Measurements from ENCODE around the gene DSCAML1. TPM values are rescaled to one million over a fixed set of nuclear protein-coding genes. Genes with fewer than 3 reads are reported as not detected.

DSCAML1 gene
- total RNA-seq, 2 donors from 2014 or later = 0.67 to 1.3 TPM

DNA sequence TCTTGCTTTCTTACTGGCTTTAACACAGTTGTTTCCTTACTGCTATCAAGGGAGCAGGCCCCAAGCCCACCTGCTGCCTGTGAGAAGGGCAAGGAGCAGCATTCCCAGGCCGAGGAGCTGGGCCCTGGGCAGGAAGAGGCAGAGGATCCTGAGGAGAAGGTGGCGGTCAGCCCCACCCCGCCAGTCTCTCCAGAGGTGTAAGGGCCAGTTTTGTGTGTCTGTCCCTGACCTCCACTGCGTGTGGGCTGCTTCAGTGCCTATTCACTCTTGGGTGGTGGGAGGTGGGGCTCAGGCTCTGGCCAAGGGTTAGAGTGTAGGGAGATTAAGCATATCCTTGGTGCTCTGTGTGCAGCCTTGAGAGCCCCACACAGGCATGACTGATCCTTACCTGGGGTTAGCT lies 414.3 kb downstream of the DSCAML1 start:
- Histone ChIP-seq H3K36me3 (peaks cover 41% of the 10 kb centered on the region), H3K27me3 (no peaks in the 10 kb centered on the region), H3K9me3 (no peaks in the 10 kb centered on the region), H3K27ac (no peak overlapping the region), H3K4me1 (peaks cover 0 to 9% of the 10 kb centered on the region in 2 donors), H3K4me3 (no peak overlapping the region)
- no peak for DNase-seq (ENCODE audit: low spot score)
- TF ChIP-seq, protein P1, sequence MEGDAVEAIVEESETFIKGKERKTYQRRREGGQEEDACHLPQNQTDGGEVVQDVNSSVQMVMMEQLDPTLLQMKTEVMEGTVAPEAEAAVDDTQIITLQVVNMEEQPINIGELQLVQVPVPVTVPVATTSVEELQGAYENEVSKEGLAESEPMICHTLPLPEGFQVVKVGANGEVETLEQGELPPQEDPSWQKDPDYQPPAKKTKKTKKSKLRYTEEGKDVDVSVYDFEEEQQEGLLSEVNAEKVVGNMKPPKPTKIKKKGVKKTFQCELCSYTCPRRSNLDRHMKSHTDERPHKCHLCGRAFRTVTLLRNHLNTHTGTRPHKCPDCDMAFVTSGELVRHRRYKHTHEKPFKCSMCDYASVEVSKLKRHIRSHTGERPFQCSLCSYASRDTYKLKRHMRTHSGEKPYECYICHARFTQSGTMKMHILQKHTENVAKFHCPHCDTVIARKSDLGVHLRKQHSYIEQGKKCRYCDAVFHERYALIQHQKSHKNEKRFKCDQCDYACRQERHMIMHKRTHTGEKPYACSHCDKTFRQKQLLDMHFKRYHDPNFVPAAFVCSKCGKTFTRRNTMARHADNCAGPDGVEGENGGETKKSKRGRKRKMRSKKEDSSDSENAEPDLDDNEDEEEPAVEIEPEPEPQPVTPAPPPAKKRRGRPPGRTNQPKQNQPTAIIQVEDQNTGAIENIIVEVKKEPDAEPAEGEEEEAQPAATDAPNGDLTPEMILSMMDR (IDR thresholded peaks at IDR 0.05) = no peak

DNA sequence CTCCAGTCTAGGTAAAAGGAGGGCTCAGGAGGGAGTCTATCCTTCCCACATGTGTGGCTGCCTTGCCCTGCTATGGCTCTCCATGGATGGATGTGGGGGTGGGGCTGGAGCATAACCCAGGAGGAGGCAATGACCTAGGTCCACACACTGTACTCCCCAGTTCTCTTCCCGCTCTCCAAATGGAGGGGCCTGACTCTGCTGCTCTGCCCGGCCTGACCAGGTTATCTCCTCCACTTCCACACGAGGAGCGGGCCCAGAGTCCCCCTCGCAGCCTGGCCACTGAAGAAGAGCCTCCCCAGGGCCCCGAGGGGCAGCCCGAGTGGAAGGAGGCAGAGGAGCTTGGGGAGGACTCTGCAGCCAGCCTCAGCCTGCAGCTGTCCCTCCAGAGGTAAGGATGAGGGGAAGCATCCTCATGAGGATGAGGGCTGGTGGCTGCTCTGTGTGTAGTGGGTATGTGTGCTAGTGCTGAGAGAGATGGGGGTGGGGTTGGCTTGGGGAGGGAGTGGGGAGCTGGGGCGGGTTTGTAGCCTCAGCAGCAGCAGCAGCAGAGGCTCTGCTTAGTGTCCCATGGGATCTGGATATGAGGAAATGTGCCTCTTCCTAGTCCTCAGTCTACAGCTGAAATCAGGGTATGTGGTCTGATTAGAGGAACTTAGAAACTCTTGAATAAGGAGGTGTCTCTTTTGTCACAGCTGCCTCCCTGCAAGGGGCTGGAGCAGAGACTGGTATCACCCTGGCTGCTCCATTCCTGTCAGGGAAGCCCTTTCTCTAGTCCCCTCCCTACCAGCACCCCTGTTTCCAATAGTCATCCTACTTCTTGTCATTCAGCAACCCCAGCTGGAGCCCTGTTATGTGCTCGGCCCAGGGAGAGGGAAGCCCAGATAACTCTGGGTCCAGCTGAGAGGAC lies 415.3 kb downstream of the DSCAML1 start:
- Histone ChIP-seq H3K27ac (no peak overlapping the region), H3K27me3 (no peaks in the 10 kb centered on the region), H3K36me3 (peaks cover 31% of the 10 kb centered on the region), H3K9me3 (no peaks in the 10 kb centered on the region), H3K4me1 (peaks cover 0 to 9% of the 10 kb centered on the region in 2 donors), H3K4me3 (no peak overlapping the region)
- DNase-seq (ENCODE audit: low spot score) = no peak
- TF ChIP-seq, protein P1 (IDR thresholded peaks at IDR 0.05) = no peak

DNA sequence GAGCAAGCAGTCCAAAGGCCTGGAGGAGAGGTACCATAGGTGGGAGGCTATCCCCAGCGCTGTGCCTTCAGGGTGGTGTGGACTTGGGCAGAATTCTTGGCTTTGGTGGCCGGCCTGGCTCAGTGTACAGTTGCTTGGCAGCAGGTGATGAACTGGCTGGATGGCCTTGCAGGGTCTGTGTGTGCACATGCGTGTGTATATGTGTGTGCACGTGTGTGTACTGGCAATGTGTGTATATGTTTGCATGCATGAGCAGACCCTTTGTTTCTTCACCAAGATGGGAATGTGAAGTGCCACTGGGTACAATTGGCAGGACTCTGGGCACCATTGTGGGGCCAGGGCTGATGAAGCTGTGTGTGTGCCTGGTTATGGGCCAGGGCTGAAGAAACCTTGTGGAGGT lies 416.3 kb downstream of the DSCAML1 start:
- TF ChIP-seq, protein P1 (IDR thresholded peaks at IDR 0.05) = no peak
- H3K4me3 ChIP-seq = no peak overlapping the region
- peaks cover 22% of the 10 kb centered on the region for H3K36me3 ChIP-seq
- H3K27ac ChIP-seq = no peak overlapping the region
- no peaks in the 10 kb centered on the region for H3K27me3 ChIP-seq
- DNase-seq (ENCODE audit: low spot score) = no peak
- no peaks in the 10 kb centered on the region for H3K9me3 ChIP-seq
- H3K4me1 ChIP-seq = peaks cover 0 to 9% of the 10 kb centered on the region in 2 donors

DNA sequence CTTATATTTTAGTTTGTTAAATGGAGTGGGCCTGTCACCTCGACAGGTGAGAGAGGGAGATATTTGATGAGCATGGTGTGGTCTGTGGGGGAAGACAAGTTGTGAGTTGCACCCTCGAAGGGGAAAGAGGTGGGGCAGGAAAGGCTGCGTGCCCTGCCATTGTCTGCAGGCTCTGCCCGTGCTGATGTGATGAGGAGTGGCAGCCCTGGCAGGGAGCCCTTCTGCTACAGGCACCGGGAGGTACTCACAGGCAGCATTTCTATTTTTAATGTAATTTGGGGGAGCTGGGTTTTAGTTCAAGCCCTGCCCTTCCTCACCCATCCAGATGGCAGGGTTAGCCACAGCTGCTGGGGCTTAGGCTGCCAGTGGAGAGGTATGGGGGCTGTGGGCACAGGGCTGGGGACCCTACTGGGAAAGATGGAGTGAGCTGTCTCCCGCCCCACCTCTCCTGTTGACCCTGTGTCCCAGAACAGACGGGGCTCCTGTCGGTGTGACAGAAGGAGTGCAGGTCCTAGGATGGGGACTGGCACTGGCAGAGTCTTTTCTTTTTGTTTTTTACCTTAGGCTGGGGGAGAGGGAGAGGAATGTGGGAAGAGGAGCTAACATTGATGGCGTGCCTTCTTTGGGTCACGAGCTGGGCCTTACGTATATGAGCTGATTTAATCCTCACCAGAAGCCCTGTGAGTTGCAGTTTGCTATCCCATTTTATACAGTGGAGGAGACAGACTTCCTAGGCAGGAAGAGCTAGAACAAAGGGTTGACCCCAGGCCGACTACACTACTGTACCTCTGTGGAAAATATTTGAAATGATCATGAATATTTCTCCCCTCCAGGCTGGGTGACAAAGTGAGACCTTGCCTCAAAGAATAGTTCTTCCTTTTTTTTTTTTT lies 417.8 kb downstream of the DSCAML1 start:
- H3K36me3 ChIP-seq = peaks cover 22% of the 10 kb centered on the region
- H3K4me3 ChIP-seq = no peak overlapping the region
- H3K4me1 ChIP-seq = peaks cover 0 to 9% of the 10 kb centered on the region in 2 donors
- no peaks in the 10 kb centered on the region for H3K9me3 ChIP-seq
- TF ChIP-seq, protein P1 (IDR thresholded peaks at IDR 0.05) = no peak
- DNase-seq (ENCODE audit: low spot score) = no peak
- no peak overlapping the region for H3K27ac ChIP-seq
- no peaks in the 10 kb centered on the region for H3K27me3 ChIP-seq

Other genes with a start within 250 kb of the DSCAML1 start
- under 1 TPM; 0.59 to 0.78 TPM for gene FXYD2, start 27.5 kb upstream of the DSCAML1 start, total RNA-seq
- gene FXYD6, start 79.4 kb upstream of the DSCAML1 start, total RNA-seq = 10 to 100 TPM; 28.6 to 42.6 TPM
- gene TMPRSS13, start 132.2 kb upstream of the DSCAML1 start, total RNA-seq = not detected
- gene IL10RA, start 189.2 kb upstream of the DSCAML1 start, total RNA-seq = 10 to 100 TPM in 1 of 2 donors, 1 to 10 TPM in 1; 4.6 to 11.4 TPM

All from right atrium auricular region (tissue), 2 donors.